HepG2 (cell line): ENCODE results near the gene TRMT1. TPM values are rescaled to one million over a fixed set of nuclear protein-coding genes. Genes with fewer than 3 reads are reported as not detected.

Source experiments
- ESRRA ChIP-seq: sonication (generic); formaldehyde crosslinking; IDR thresholded peaks from 2 replicates; pipeline ENCODE4 v1.5.1; 2020; ENCODE audit warnings: mild to moderate bottlenecking, low read depth, missing genetic modification reagents
- GPBP1L1 ChIP-seq: sonication (generic); formaldehyde crosslinking; IDR thresholded peaks from 2 replicates; pipeline ENCODE4 v1.5.0; 2020; ENCODE audit warnings: mild to moderate bottlenecking, missing genetic modification reagents
- JARID2 ChIP-seq: sonication (generic); formaldehyde crosslinking; IDR thresholded peaks from 2 replicates; pipeline ENCODE4 v1.8.1; 2023; ENCODE audit warnings: missing genetic modification reagents, inconsistent platforms; ENCODE audit not compliant: insufficient replicate concordance
- KDM5A ChIP-seq: fragments of 200-600 bp; sonication (generic); IDR thresholded peaks from 2 replicates; pipeline ENCODE4 v1.7.0; 2018; ENCODE audit warnings: antibody characterized with exemption, mild to moderate bottlenecking, low read length, borderline replicate concordance
- LCORL ChIP-seq, 2 experiments: fragments of 450-650 bp in 1 of 2; sonication (generic) in 1 of 2; formaldehyde crosslinking in 1 of 2; IDR thresholded peaks; 2 replicates each; pipeline versions ENCODE4 v1.5.0 to v1.6.1; 2017 to 2020; ENCODE audit warnings: antibody characterized with exemption in 1 of 2, missing genetic modification reagents in 1 of 2
- MLX ChIP-seq: IDR thresholded peaks from 2 replicates; pipeline ENCODE4 v1.6.1; 2016
- MYPOP ChIP-seq: sonication (generic); formaldehyde crosslinking; IDR thresholded peaks from 2 replicates; pipeline ENCODE4 v1.8.1; 2023; ENCODE audit warnings: mild to moderate bottlenecking, moderate library complexity, missing genetic modification reagents
- THRA ChIP-seq: sonication (generic); formaldehyde crosslinking; IDR thresholded peaks from 2 replicates; pipeline ENCODE4 v1.4.0; 2020; ENCODE audit warnings: missing genetic modification reagents, borderline replicate concordance
- ZBTB7B ChIP-seq: sonication (generic); formaldehyde crosslinking; IDR thresholded peaks from 2 replicates; pipeline ENCODE4 v1.4.0; 2020; ENCODE audit warnings: missing genetic modification reagents
- ZNF597 ChIP-seq: sonication (generic); formaldehyde crosslinking; IDR thresholded peaks from 2 replicates; pipeline ENCODE4 v1.5.0; 2020; ENCODE audit warnings: missing genetic modification reagents
- ZSCAN20 ChIP-seq: sonication (generic); formaldehyde crosslinking; IDR thresholded peaks from 2 replicates; pipeline ENCODE4 v1.4.0; 2020; ENCODE audit warnings: missing genetic modification reagents, mild to moderate bottlenecking, borderline replicate concordance
- ZSCAN25 ChIP-seq: sonication (generic); formaldehyde crosslinking; IDR thresholded peaks from 2 replicates; pipeline ENCODE4 v1.8.0; 2022; ENCODE audit warnings: mild to moderate bottlenecking, missing genetic modification reagents
- polyA plus RNA-seq, 8 experiments: library from polyadenylated mRNA; depleted of rRNA in 3 of 8; stranded (reverse) in 7 of 8; unstranded in 1 of 8; fragments of >200 nt; fragmentation: Illumina TruSeq in 4 of 8; extraction: Trizol in 4 of 8; gene quantifications; 2 replicates each; pipeline versions ENCODE4 v1.2.1 to v1.2.3, GENCODE V29; 2011 to 2016; ENCODE audit warnings: low read depth in 4 of 8, missing spikeins in 1 of 8, mixed read lengths in 1 of 8; ENCODE audit not compliant: insufficient read depth in 1 of 8
- total RNA-seq, 5 experiments: library from RNA; depleted of rRNA; stranded (reverse); fragments of >200 nt; fragmentation: Illumina TruSeq; extraction: Trizol; gene quantifications; 2 replicates each; pipeline ENCODE4 v1.2.3, GENCODE V29; 2016; ENCODE audit warnings: low read depth in 1 of 5

The TRMT1 gene
- total and polyA plus RNA-seq, 2 of the 13 experiments (the other 11 are each of a cell fraction or from before 2014, with no cell fraction given): 35.5 to 44.1 TPM

- TF ChIP-seq ZBTB7B (CRISPR knock-in tag): peak; percentile 28; the same call in 1 of the 2 replicates
- peak; percentile 75 for TF ChIP-seq THRA
- TF ChIP-seq KDM5A: peak; percentile 21; the same call in 1 of the 2 replicates
- no peak for TF ChIP-seq ESRRA (CRISPR knock-in tag)
- no peak for TF ChIP-seq LCORL (IDR thresholded peaks at IDR 0.05)
- TF ChIP-seq LCORL (CRISPR knock-in tag; IDR thresholded peaks at IDR 0.05): peak; percentile 66
- TF ChIP-seq ZSCAN20: no peak
- 0 out of 2 replicates have a peak, but pooled peaks have one; percentile 12 for TF ChIP-seq MYPOP (CRISPR knock-in tag)
- TF ChIP-seq ZNF597 (CRISPR knock-in tag): no peak
- peak; percentile 30; the same call in 1 of the 2 replicates for TF ChIP-seq ZSCAN25 (CRISPR knock-in tag)
- TF ChIP-seq JARID2 (CRISPR knock-in tag): peak; percentile 33
- TF ChIP-seq GPBP1L1 (CRISPR knock-in tag): no peak
- peak; percentile 24; the same call in 1 of the 2 replicates for TF ChIP-seq MLX
Measured at GRCh38 chr19:13151605-13152355, 35.2 kb upstream of the TRMT1 start (continued).
